NCI-H2196 treated with DMSO at 0.1 percent for 48 hours (cell line): ENCODE data around the gene HNRNPA0.

ENCODE experiments used
- DNase-seq: peaks from one replicate; lab custom pipeline; 2025; ENCODE audit not compliant: unreplicated experiment; lab: John Stamatoyannopoulos, UW

HNRNPA0 gene

DNA sequence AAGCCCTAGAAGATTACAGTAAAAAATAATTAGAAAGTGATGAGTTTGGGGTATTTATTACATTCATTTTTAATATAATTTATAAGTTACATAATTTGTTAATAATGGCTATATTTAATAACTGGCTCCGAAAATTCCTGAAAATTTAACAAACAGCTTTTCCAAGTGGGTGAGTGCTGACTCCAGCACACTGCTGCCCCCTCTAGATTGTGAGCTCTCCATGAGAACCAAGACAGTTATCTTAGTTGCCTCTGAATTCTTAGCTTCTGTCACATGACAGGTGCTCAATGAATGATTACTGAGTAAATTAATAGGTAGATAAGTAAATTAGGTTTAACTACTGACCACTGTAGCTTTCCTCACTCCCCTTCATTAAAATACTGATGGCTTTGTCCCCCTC, 26.1 kb downstream of the HNRNPA0 start:
- no peak for DNase-seq

DNA sequence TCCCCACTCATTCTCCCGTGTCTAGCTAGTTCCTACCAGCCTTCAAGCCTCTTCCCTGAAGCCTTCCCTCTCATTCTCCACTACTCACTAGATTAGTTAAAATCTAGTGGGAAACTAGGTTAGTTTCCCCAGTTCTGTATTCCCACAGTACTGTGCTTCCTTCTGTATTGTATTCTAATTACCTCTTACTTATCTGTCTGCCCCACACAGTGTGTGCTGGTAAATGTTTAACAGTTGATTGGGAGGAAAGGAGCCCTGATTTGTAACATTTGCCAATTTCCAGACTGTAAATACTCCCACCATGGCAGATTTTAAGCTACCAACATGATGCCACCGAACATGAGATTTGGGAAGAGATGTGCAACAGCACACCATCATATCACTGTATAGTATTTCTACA, 26.5 kb downstream of the HNRNPA0 start:
- no peak for DNase-seq

GRCh38 chr5:137724251-137724650, 29.9 kb downstream of the HNRNPA0 start:
- no peak for DNase-seq

GRCh38 chr5:137718611-137719010, 35.6 kb downstream of the HNRNPA0 start:
- DNase-seq: no peak

- no peak for DNase-seq
Measured at GRCh38 chr5:137716337-137716736, 37.8 kb downstream of the HNRNPA0 start.

DNA sequence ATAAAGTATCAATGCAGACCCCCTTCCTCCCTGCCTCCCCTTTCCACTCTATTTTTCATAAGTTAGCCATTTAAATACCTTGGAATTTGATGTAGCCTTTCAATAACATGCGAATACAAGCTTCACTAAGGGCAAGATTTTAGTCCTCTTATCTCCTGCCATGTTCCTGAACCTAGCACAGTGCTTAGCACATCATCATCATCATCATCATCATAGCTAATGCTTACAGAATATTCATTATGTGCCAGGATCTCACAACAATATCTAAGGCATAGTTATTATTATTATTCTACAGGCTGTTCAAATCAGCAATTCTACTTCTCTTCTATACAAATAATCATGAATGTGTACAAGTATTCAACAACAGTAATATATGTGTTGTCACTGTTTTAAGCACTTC, 38.7 kb downstream of the HNRNPA0 start:
- DNase-seq: no peak

DNA sequence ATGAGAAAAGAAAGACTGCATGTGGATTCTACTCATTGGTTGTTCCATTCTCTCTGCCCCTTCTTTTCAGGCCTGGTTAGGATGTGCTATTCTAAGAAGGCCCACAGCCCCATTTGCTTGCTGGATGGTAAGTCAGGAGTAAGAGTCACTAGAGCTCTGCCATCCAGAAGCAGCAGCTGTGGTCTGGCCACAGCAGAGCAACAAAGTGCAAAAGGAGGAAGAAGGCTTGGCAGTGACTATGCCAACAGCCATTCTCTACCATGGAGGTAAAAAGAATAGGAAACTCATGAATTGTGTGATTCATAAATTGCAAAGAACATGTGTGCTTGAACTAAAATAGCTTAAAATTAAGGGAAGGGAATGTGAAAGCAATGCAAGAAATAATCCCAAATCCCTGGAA, 39.2 kb downstream of the HNRNPA0 start:
- DNase-seq: no peak

GRCh38 chr5:137714494-137714893, 39.7 kb downstream of the HNRNPA0 start:
- no peak for DNase-seq

GRCh38 chr5:137712139-137712667, 42.0 kb downstream of the HNRNPA0 start:
- DNase-seq: no peak

DNA sequence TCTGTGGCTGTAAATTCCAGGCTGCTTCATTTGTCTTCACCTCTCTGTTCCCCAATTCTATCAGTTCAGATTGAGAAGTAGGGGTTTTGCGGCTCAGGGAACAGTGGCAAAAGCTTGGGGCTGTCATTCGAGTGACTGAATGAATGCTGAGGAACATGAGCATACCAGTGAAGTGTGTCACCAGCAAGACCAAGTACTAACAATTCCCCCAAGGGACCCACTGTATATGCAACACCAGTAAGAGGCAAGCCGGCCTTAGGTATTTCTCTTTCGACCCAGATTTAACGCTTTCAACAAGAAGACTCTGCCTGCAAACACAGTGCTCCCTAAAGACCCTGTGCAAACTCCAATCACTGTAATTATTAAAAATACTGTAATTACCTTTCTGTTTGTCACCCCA, 44.1 kb downstream of the HNRNPA0 start:
- DNase-seq: no peak

GRCh38 chr5:137708796-137709559, 45.2 kb downstream of the HNRNPA0 start:
- DNase-seq: peak; percentile 33

DNA sequence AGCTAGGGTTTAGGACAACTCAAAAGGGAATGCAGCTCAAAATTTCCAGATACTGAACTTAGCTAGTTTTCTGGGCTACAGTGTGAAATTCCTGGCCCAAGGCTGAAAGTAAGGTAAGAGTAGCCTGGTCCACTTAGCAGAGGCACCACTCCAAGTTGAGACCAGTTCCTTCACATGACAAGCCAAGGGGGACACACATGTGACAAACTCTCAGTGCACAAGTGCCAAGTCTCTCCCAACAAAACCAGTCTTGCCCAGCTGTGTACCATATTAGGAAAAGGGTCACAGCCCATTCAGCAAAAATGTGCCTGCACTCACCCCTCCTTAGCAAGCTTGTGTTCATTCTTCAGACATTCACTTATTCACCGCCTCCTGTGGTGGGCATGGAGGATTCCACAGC, 46.1 kb downstream of the HNRNPA0 start:
- no peak for DNase-seq

- no peak for DNase-seq
Measured at GRCh38 chr5:137706841-137707240, 47.3 kb downstream of the HNRNPA0 start.

- DNase-seq: no peak
Measured at GRCh38 chr5:137705106-137705505, 49.1 kb downstream of the HNRNPA0 start.

DNA sequence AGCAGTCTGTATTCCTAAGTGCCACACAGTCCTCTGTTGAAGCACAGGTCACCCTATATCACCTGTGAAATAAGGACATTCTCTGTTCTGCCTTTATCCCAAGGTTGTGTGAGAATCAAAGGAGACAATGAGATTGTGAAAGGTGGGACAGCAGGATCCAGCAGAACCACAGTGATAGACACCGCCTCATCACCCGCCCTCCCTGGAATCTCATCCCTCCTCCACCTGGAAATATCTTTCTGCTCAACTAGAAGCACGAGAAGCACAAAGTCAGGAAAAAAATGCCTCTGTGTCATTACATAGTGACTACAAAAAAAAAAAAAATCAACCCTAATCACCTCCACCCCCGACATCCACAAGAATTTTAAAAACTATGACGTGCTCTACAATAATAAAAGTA, 50.6 kb downstream of the HNRNPA0 start:
- no peak for DNase-seq

- DNase-seq: no peak
Measured at GRCh38 chr5:137700282-137700680, 53.9 kb downstream of the HNRNPA0 start.

DNA sequence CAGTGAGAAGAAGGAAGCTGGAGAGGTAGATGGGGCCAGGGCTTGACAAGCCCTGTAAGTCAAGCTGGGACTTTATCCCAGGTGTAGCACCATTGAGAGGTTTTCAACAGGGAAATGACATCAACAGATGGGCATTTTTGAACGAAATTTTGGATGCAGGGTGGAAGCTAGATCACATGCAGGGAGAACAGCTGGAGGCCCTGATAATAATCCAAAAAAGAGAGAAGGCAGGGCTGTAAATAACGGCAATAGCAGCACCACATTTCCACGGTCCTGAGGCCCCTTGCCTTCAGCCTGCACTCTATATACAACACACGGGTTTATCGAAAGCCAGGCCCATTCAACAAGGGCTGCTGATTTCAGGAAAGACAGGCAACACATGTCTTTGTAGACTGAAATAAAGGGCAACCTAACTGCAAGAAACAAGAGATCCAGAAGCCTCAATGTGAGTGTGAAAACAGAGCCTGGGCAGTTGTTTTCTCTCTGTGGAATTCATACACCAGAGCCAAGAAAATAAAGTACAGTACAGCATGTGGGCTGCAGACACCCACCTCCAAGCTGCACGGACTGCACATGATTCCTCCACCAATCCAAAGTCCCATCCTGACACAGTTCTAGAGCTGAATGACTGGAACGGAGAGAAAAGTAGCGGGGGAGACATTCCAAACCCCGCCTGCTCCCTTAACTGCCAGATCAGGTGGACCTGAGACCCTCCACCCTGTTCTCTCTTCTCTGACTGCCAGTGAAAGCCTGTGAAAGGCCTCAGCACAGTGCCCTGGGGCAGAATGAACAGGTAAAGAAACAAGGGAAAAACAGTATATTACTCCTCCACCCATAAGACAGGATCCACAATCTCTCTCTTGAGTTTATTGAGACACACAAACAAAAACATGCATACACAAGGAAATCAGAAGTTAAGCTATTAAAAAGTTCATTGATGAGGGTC, 54.6 kb downstream of the HNRNPA0 start:
- no peak for DNase-seq

DNA sequence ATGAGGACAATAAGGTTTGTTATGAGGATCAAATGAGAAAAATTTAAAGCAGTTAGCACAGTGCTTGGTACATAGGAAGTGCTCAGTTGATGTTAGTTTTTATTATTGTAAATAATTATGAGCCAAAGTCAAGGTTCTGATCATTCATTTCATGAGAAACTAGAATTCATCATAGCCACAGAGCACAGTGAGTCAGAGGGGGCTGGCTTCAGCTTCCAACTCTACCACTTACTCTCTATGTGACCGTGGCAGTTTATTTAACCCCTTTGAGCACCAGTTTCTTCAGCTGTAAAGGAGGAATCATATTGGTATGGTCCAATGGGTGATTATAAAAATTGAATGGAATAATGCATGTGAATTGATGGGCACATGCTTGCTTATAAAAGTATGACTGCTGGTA, 57.7 kb downstream of the HNRNPA0 start:
- no peak for DNase-seq

DNA sequence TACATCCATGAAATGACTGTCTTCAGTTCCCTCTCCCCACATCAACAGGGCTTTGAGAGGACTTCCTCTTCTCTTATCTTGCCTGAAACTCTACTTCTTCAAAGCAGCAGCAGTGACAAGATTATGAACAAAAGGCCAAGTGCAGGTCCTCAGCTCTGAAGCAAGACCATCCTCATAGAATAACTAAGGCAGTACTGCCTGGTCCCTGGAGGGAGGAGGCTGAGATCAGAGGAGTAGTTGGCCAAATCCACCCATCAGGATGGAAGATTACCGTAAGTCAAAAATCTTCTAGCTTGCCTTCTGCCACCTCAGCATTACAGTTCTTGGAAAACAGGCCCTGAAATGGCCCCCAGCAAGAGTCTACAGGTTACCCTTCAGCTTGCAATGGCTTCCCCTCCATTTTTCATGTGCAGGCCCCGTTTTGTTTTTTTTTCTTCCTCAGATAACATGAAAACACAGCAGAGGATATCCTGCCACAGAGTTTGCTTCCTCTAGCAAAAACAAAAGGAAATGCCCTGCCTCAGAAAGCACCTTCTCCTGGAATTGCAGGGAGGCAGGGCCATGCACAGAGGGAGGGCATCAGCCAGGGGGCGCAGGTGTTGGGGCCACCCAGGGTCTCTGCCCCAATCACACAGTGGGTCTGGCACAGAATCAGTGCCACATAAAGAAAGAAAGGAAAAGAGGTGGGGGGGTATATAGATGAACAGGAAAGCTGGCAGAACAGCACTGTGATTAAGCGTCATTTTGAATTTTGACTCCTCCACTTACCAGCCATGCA, 58.3 kb downstream of the HNRNPA0 start:
- no peak for DNase-seq
